GM19395 (cell line): ENCODE data around the gene PCGF6.
"Not testable (repeated sequence)": the region's sequence is repeated elsewhere in the genome, so short reads cannot be mapped to it uniquely, and the experiment has no call there.

Source experiments
- ATAC-seq: cut with Tn5 transposase; IDR thresholded peaks from one replicate; pipeline ENCODE4 v1.9.1; 2021; ENCODE audit warnings: mild to moderate bottlenecking, moderate library complexity; ENCODE audit not compliant: unreplicated experiment

The PCGF6 gene

DNA sequence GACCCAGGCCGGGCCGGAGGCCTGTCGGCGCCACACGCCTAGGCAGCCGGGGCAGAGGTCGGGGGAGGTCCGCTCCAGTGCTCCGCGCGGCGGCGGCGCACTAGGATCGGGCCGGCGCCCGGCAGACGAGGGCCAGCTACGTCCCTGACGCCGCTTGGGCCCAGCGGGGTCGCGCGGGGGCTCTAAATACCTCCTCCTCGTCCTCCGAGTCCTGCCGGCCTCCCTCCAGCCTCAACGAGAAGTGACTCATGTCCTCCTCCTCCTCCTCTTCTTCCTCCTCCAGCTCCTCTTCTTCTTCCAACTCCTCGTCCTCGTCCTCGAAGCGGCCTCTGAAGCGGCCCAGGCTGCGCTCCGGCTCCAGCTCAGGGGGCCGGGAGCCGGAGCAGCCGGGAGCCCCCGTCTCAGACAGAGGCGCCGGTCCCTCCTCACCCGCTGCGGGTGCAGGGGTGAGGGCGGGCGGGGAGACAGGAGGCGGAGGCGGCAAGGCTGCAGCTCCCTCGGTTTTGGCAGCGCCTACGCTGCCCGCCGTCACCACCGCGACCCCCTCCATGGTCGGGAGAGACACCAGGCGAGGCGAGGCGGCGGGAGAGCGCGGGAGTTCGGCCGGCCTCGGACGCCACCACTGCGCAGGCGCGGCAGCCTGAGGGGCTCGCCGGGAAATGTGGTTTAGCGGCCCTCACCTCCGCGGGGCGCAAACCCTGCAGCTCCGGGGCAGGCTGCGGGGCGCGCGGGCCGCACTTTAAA is at the start of gene PCGF6:
Gene PCGF6, minus strand, starts transcription at position 624 of the 744 bp plus-strand sequence. Its CDS starts 74 bp downstream, at position 550.
- peak; percentile 88 for ATAC-seq

DNA sequence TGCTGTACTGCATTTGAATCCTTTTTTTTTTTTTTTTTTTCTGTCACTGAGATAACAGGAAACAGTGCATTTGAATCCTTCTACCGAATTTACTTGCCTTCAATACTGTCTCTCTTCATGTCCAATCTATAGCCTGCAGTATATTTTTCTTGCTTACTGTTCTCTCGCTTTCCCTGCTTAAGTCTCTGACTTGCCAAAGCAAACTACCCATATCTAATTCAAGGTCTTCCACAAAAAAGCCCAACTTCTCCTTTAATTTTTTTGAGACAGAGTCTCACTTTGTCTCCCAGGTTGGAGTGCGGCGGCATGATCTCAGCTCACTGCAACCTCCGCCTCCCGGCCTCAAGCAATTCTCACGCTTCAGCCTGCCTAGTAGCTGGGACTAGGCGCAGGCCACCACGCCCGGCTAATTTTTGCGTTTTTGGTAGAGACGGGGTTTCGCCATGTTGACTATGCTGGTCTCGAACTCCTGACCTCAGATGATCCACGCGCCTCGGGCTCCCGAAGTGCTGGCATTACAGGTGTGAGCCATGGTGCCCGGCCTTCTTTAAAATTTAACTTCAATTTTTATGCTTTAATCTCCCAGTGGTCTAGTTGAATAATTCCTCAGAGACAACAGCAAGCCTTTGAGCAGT is 46.4 kb upstream of the PCGF6 start:
- no peak for ATAC-seq

DNA sequence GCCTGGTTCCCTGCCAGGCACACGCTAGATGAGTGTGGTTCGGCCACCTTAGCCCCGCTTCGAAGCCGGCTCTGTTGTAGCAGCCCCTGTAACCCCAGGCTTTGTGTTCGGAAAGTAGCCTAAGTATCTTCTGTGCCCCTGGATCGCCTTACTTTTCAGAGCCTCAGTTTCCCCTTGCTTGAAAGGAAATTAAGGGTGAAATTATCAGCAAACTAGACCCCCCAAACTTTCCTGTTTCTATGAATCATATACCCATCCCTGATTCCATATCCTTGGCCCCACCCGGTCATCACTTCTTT is 45.8 kb upstream of the PCGF6 start:
- ATAC-seq = no peak

GRCh38 chr10:103396067-103396788 is 45.3 kb upstream of the PCGF6 start, which contains the start of the genes ATP5MK and PDCD11:
Gene ATP5MK (minus strand): TSS chr10:103396475. CDS start chr10:103392457, 4,018 bp downstream.
Gene PDCD11 (plus strand): TSS chr10:103396626. CDS start chr10:103398427, 1,801 bp downstream.
- peak; percentile 99 for ATAC-seq

- ATAC-seq = peak; percentile 2
These were observed 44.8 kb upstream of the PCGF6 start for GRCh38 chr10:103395754-103396066.

DNA sequence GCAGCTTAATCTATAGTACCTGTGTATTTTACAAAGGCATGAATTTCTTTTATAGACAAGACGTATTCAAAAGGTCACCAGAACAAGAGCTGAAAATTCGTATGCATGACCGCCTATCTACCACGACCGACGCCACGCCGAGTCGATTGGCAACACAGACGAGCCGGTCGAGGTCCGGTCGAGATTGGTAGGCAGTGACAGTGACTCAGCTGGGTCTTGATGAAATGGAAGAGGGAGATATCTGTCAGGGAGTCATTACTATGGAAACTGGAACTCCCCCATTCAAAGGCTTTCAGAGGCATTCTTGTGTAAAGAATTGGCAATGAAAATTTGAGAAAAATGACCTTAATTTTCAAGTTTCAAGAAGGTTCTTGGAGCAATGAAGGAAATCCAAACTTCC is 43.2 kb upstream of the PCGF6 start:
- no peak for ATAC-seq

GRCh38 chr10:103382769-103383168 is 31.8 kb upstream of the PCGF6 start:
- ATAC-seq = no peak

DNA sequence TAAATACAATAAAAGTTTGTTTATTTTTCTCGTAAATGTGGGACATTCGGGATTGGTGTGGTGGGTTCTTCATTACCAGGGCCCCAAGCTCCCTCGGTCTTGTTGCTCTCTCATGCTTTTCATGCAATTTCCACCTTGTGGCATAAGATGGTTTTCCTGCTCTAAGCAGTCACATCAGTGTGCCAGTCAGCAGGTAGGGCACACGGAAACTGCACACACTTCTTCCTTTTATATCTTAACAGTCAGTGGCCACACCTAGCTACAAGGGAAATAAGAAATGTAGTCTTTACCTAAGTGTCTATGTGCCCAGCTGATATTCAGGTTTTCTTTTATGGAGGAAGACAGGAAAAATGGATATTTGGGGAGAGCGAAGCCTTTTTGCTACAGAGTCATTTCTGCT is 23.3 kb upstream of the PCGF6 start:
- no peak for ATAC-seq

DNA sequence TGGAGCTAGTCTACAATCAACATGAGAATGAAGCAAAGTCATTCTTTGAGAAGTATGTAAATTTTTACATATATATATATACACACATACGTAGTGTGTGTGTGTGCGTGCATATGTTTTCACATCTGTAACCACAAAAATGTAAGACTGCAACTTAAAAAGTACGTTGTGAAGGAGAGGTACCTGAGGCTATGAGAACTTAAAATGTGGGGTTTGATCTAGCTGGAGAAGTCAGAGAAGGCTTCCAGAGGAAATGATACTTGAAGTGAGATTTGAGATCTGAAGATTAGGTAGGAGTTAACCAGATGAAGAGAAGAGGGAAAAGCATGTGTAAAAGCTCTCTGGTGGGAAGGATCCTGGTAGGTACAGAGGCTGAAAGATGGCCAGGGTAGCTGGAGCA is 22.6 kb upstream of the PCGF6 start:
- ATAC-seq = no peak

GRCh38 chr10:103367782-103368518 is 17.0 kb upstream of the PCGF6 start, which contains the start of gene TAF5:
Gene TAF5 (plus strand): TSS chr10:103367976. CDS start chr10:103367990, 14 bp downstream.
- ATAC-seq = peak; percentile 59

GRCh38 chr10:103367379-103367781 is 16.4 kb upstream of the PCGF6 start:
- ATAC-seq = no peak

GRCh38 chr10:103360791-103361190 is 9.9 kb upstream of the PCGF6 start:
- ATAC-seq = not testable (repeated sequence)

DNA sequence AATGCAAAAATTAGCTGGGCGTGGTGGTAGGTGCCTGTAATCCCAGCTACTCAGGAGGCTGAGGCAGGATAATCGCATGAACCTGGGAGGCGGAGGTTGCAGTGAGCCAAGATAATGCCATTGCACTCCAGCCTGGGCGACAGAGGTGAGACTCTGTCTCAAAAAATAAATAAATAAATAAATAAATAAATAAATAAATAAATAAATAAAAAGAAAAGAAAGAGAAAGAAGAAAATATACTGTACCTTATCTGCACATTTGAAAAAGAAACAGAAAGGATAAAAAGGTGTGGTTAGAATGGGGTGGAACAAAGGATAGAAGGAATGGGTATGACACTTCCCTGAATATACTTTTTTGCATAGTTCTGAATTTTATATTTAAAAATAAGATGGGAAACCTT is 8.6 kb upstream of the PCGF6 start:
- not testable (repeated sequence) for ATAC-seq

DNA sequence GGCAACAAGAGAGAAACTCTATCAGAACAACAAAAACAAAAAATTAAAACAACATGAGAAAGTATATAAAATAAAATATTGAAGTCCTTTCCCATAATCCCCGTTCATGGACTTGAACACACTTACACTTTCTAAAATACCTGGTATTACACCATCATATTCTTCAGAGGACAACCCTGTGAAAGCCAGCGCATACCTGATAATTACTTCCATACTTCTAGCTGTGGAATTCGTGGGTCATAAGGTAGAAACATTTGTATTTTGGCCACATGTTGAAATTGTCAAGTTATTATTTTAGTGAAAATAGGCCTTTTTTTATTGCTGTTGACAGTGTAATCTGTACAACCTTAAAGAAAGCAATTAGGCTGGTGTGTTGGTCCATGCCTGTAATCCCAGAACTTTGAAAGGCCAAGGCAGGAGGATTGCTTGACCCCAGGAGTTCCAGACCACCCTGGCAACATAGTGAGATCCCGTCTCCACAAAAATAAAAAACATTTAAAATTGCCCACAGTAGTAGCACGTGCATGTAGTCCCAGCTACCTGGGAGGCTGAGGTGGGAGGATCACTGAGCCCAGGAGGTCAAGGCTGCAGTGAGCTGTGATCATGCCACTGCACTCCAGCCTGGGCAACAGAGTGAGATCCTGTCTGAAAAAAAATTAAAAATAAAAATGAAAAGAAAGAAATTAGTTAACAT is 5.1 kb upstream of the PCGF6 start:
- no peak for ATAC-seq

- ATAC-seq = not testable (repeated sequence)
These were observed 3.6 kb upstream of the PCGF6 start for GRCh38 chr10:103354567-103354966.

- no peak for ATAC-seq
These were observed 2.3 kb upstream of the PCGF6 start for GRCh38 chr10:103353281-103353680.

DNA sequence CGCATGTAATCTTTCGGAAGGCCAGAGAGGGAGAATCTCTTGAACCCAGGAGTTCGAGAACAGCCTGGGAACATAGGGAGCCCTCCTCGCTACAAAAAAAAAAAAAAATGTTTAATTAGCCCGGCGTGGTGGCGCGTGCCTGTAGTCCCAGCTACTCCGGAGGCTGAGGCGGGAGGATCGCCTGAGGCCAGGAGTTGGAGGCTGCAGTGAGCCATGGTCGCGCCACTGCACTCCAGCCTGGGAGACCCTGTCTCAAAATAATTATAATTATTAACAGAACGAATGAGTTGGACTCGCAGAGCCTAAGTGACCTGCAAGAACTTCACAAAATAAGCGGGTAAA is 794 bp downstream of the PCGF6 start:
- no peak for ATAC-seq

DNA sequence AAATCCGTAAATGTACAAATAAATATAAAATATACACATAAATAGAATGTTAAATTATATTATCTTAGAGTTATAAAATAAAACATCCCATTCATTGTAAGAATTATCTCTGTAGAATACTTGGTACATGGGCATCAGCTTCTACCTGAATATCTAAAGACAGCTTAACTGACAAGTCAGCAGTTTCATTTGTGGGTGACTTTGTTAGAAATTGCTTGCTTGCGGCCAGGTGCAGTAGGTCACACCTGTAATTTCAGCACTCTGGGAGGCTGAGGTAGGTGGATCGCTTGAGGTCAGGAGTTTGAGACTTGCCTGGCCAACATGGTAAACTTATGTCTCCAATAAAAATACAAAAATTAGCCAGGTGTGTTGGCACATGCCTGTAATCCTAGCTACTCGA is 14.6 kb downstream of the PCGF6 start:
- no peak for ATAC-seq

DNA sequence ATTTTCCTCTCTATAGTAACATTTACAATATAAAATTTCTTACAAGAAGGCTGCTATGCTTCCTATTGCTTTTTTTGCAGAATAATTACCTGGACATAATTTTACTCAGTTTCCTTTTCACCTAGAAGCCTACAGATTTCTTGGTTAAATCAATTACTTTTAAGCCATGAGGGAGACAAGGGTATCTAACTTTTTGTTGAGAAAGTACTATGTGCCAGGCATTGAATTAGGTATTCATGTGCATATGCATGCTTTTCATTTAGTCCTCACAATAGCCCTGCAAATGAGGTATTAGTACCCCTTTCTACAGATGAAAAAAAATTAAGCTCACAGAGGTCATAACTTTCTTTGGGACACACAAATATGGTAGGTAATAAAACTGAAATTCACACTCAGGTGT is 16.4 kb downstream of the PCGF6 start:
- ATAC-seq = no peak

DNA sequence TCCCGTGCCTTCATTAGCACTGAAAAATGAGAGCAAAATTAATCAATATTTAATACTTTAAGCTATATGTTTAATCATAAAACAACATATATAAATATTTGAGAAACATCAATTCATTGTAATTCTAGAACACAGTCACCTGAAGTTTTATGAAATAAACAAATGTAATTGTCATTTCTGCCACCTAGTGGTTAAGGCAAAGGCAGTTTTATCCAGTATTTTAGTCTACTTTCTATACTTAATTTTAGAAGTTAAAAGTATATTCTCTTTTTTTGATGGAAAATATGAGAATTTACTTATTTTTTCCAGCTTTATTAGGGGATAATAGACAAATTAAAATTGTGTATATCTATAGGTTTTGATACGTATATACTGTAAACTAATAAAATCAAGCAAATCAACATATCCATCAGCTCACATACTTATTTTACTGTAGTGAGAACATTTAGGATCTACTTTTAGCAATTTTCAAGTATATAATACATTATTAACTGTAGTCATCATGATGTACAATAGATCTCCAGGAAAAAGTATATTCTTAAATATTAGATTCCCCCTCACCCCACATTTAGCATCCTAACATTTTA is 16.9 kb downstream of the PCGF6 start:
- no peak for ATAC-seq
